ENCODE data around the gene CDC23. TPM values are rescaled to one million over a fixed set of nuclear protein-coding genes. Genes with fewer than 3 reads are reported as not detected.

The CDC23 gene
- total and polyA plus RNA-seq, 2 of the 4 experiments (the other 2 are of a cell fraction) = 21.1 to 28.0 TPM

- Histone ChIP-seq H3K56ac (ENCODE audit: extremely low read depth, insufficient read depth, low read length) (peak overlapping the region; percentile 87), H3K9me3 (ENCODE audit: control insufficient read depth, insufficient read depth, low read length) (no peaks in the 10 kb centered on the region), H4K8ac (ENCODE audit: low read depth in 2 of 2, low read length in 2 of 2) (peak overlapping the region; percentile 72 to 96; a peak in 3 of 4 replicates), H3K9ac (ENCODE audit: low read depth, low read length) (peak overlapping the region; percentile 92), H2AK5ac (ENCODE audit: low read depth, low read length) (peak overlapping the region; percentile 22; the same call in 1 of the 2 replicates), H3K4me3 (ENCODE audit: insufficient read depth, low read depth, low read length) (peak overlapping the region; percentile 76), H4K5ac (ENCODE audit: low read depth, low read length) (peak overlapping the region; percentile 69), H2BK20ac (ENCODE audit: low read depth, low read length) (no peak overlapping the region), H2BK5ac (ENCODE audit: low read depth, low read length, poor library complexity, severe bottlenecking) (peak overlapping the region; percentile 75), H3K27me3 (ENCODE audit: control insufficient read depth, insufficient read depth, low read length) (no peaks in the 10 kb centered on the region), H3K18ac (ENCODE audit: low read depth, low read length) (peak overlapping the region; percentile 55), H2BK15ac (ENCODE audit: low read depth, low read length) (no peak overlapping the region), H3K36me3 (ENCODE audit: control insufficient read depth, insufficient read depth, low read length) (peaks cover 12% of the 10 kb centered on the region), H3K14ac (replicated peaks; ENCODE audit: low read depth, low read length) (peak overlapping the region; percentile 95), H3K4me1 (ENCODE audit: control insufficient read depth, insufficient read depth, low read length) (no peaks in the 10 kb centered on the region), H2BK120ac (ENCODE audit: low read depth, low read length) (peak overlapping the region; percentile 24), H3K9me1 (ENCODE audit: insufficient read depth, low read length) (no peaks in the 10 kb centered on the region; the same call in 1 of the 2 replicates), H4K20me1 (ENCODE audit: insufficient read depth, low read length) (0 out of 2 replicates have a peak, but pooled peaks cover 4% of the 10 kb centered on the region), H2AK9ac (replicated peaks; ENCODE audit: low read depth, low read length, poor library complexity) (peak overlapping the region; percentile 92), H3K4ac (ENCODE audit: low read depth, low read length) (peak overlapping the region; percentile 99), H2AFZ (replicated peaks; ENCODE audit: low read length, poor library complexity) (peak overlapping the region; percentile 93), H3K27ac (ENCODE audit: insufficient read depth, low read length) (peak overlapping the region; percentile 79), H4K91ac (ENCODE audit: insufficient read depth, low read depth, low read length) (peak overlapping the region; percentile 82), H3K4me2 (ENCODE audit: low read depth, low read length) (peak overlapping the region; percentile 87), H3K23ac (ENCODE audit: low read depth, low read length) (peak overlapping the region; percentile 81; the same call in 1 of the 2 replicates), H3K79me1 (ENCODE audit: low read depth in 1 of 2, low read length in 2 of 2) (peaks cover 29 to 52% of the 10 kb centered on the region in 2 experiments)
- ATAC-seq (ENCODE audit: low read depth) = peak; percentile 44
- dilution Hi-C loops (cut with HindIII; ENCODE audit: low sequenced_read_pairs, unreplicated experiment) (no loop called here), in situ Hi-C loops (cut with MboI; ENCODE audit: low sequenced_read_pairs) (no loop called here), intact Hi-C loops (cut with micrococcal nuclease) (no loop called here)
- peak; percentile 18 for DNase-seq
- ChIA-PET POLR2A (ENCODE audit: unreplicated experiment) (interaction anchor here (1.1 kb wide), 1 partner anchor 12 kb away, joined by 4 read pairs; no protein-coding TSS in a partner anchor), CTCF (interaction anchor here (0.6 to 0.7 kb wide), 2 partner anchors 38 to 366 kb away, joined by 3 to 4 read pairs; no protein-coding TSS in a partner anchor)
- no TSS peak for BruUV-seq (replicated peaks)
- WGBS, 2 experiments (ENCODE audit: extremely low coverage in 2 of 2, insufficient read length in 1 of 2) = 0% methylated on average over 6 of the region's 16 CpGs; no CpG with 5 or more reads in 1 of the 2 experiments
- no peak for TF ChIP-seq POLR2A (IDR thresholded peaks at IDR 0.05; ENCODE audit: low read depth, low read length)
- TF ChIP-seq RCOR1 (IDR thresholded peaks at IDR 0.05; ENCODE audit: insufficient replicate concordance, low read length) = no peak
- TF ChIP-seq MAZ (IDR thresholded peaks at IDR 0.05; ENCODE audit: borderline replicate concordance, low read depth, low read length) = no peak
- no peak for TF ChIP-seq USF2 (IDR thresholded peaks at IDR 0.05; ENCODE audit: low read depth, low read length)
- TF ChIP-seq CEBPB (IDR thresholded peaks at IDR 0.05; ENCODE audit: low read depth, low read length) = no peak
- TF ChIP-seq BHLHE40 (IDR thresholded peaks at IDR 0.05; ENCODE audit: low read depth, low read length) = no peak
- no peak for TF ChIP-seq NFE2L2 (IDR thresholded peaks at IDR 0.05; ENCODE audit: low read depth, low read length)
- TF ChIP-seq CHD1 (IDR thresholded peaks at IDR 0.05; ENCODE audit: low read depth, low read length) = no peak
- no peak for TF ChIP-seq MXI1 (IDR thresholded peaks at IDR 0.05; ENCODE audit: borderline replicate concordance, low read depth, low read length)
- no peak for TF ChIP-seq MAFK (IDR thresholded peaks at IDR 0.05; ENCODE audit: low read depth, low read length)
- no peak for TF ChIP-seq SMC3 (IDR thresholded peaks at IDR 0.05; ENCODE audit: low read depth, low read length)
- TF ChIP-seq FOS (IDR thresholded peaks at IDR 0.05; ENCODE audit: low read depth, low read length) = no peak
- no peak for TF ChIP-seq RFX5 (IDR thresholded peaks at IDR 0.05; ENCODE audit: low read depth, low read length)
- no peak for TF ChIP-seq ELK1 (IDR thresholded peaks at IDR 0.05; ENCODE audit: borderline replicate concordance, low read depth, low read length)
- no peak for TF ChIP-seq CTCF (conservative IDR thresholded peaks at IDR 0.05; ENCODE audit: low read depth, low read length)
These were observed 35.1 kb downstream of the CDC23 start for GRCh38 chr5:138177941-138178515.
